HG02938 (cell line): ENCODE data around the gene CAPN14.

Experiments
- ATAC-seq: cut with Tn5 transposase; IDR thresholded peaks from one replicate; pipeline ENCODE4 v1.9.1; 2021; ENCODE audit warnings: mild to moderate bottlenecking, moderate library complexity; ENCODE audit not compliant: unreplicated experiment

The CAPN14 gene

GRCh38 chr2:31150120-31150670, 67.1 kb downstream of the CAPN14 start:
- no peak for ATAC-seq

- ATAC-seq, result no peak
Measured at GRCh38 chr2:31148514-31148913, 68.8 kb downstream of the CAPN14 start.

GRCh38 chr2:31147645-31148044, 69.7 kb downstream of the CAPN14 start:
- no peak for ATAC-seq

GRCh38 chr2:31142110-31142509, 75.2 kb downstream of the CAPN14 start:
- ATAC-seq, result no peak

GRCh38 chr2:31141443-31142085, 75.8 kb downstream of the CAPN14 start:
- ATAC-seq, result no peak

GRCh38 chr2:31140151-31140550, 77.2 kb downstream of the CAPN14 start:
- ATAC-seq, result no peak

GRCh38 chr2:31139671-31140070, 77.6 kb downstream of the CAPN14 start:
- no peak for ATAC-seq

- ATAC-seq, result no peak
Measured at GRCh38 chr2:31138037-31138962, 79.0 kb downstream of the CAPN14 start, which contains the start of gene GALNT14. Gene GALNT14 (minus strand): TSS chr2:31138440. CDS start chr2:31138086, 354 bp downstream.

GRCh38 chr2:31137211-31138036, 79.9 kb downstream of the CAPN14 start:
- no peak for ATAC-seq

- ATAC-seq, result no peak
Measured at GRCh38 chr2:31136732-31137131, 80.6 kb downstream of the CAPN14 start.

- no peak for ATAC-seq
Measured at GRCh38 chr2:31136000-31136399, 81.3 kb downstream of the CAPN14 start.

- no peak for ATAC-seq
Measured at GRCh38 chr2:31134480-31134879, 82.8 kb downstream of the CAPN14 start.

- ATAC-seq, result no peak
Measured at GRCh38 chr2:31132786-31133185, 84.5 kb downstream of the CAPN14 start.

- no peak for ATAC-seq
Measured at GRCh38 chr2:31131871-31132270, 85.4 kb downstream of the CAPN14 start.

- no peak for ATAC-seq
Measured at GRCh38 chr2:31129375-31130171, 87.7 kb downstream of the CAPN14 start.

GRCh38 chr2:31127931-31128330, 89.4 kb downstream of the CAPN14 start:
- no peak for ATAC-seq

GRCh38 chr2:31125918-31126695, 91.2 kb downstream of the CAPN14 start:
- ATAC-seq, result no peak

- no peak for ATAC-seq
Measured at GRCh38 chr2:31124904-31125303, 92.4 kb downstream of the CAPN14 start.
